IMR-90 (cell line): ENCODE measurements around the gene HCK. TPM values are rescaled to one million over a fixed set of nuclear protein-coding genes. Genes with fewer than 3 reads are reported as not detected.
A peak's percentile ranks its signal among the peaks of the same experiment; 100 is the strongest.

Experiments
- ATAC-seq: fragments of 200-7000 bp; cut with Tn5 transposase; 2 replicates; pipeline ENCODE4 v1.9.1; 2020; ENCODE audit warnings: low read depth, mild to moderate bottlenecking, moderate library complexity
- BruUV-seq: library from RNA; stranded (reverse); fragments of 400-500 nt; replicated peaks from 2 replicates; lab custom pipeline; 2021; lab: Mats Ljungman, UMichigan
- CTCF ChIA-PET: fragments of 300-600 bp; formaldehyde crosslinking; extraction: SDS; loops from one replicate; lab custom pipeline; 2021; ENCODE audit warnings: antibody characterized with exemption; lab: Yijun Ruan, JAX
- POLR2A ChIA-PET: fragments of 300-600 bp; sonication (Branson Sonifier 250); formaldehyde crosslinking; loops from one replicate; lab custom pipeline; 2022; ENCODE audit warnings: antibody characterized with exemption; ENCODE audit not compliant: unreplicated experiment; lab: Charles Lee
- DNase-seq: peaks from one replicate; pipeline ENCODE4 v3.0.0; 2013
- H2AFZ ChIP-seq: replicated peaks from 2 replicates; pipeline ENCODE3; 2013; ENCODE audit warnings: low read length, mild to moderate bottlenecking; ENCODE audit not compliant: poor library complexity
- H2AK5ac ChIP-seq: 2 replicates; pipeline ENCODE4 v1.6.1; 2013; ENCODE audit warnings: low read depth, low read length, inconsistent platforms
- H2AK9ac ChIP-seq: replicated peaks from 2 replicates; pipeline ENCODE3; 2013; ENCODE audit warnings: mild to moderate bottlenecking, low read depth, low read length, moderate library complexity; ENCODE audit not compliant: poor library complexity
- H2BK120ac ChIP-seq: 2 replicates; pipeline ENCODE4 v1.6.1; 2013; ENCODE audit warnings: low read depth, low read length, inconsistent platforms
- H2BK15ac ChIP-seq: 3 replicates; pipeline ENCODE4 v1.6.1; 2013; ENCODE audit warnings: low read depth, low read length, inconsistent platforms
- H2BK20ac ChIP-seq: 2 replicates; pipeline ENCODE4 v1.6.1; 2013; ENCODE audit warnings: low read depth, mild to moderate bottlenecking, inconsistent platforms, low read length, moderate library complexity
- H2BK5ac ChIP-seq: 2 replicates; pipeline ENCODE4 v1.6.1; 2013; ENCODE audit warnings: mild to moderate bottlenecking, low read depth, low read length, inconsistent platforms; ENCODE audit not compliant: poor library complexity, severe bottlenecking
- H3K14ac ChIP-seq: replicated peaks from 2 replicates; pipeline ENCODE4 v1.6.1; 2013; ENCODE audit warnings: low read depth, low read length, inconsistent platforms
- H3K18ac ChIP-seq: 2 replicates; pipeline ENCODE4 v1.6.1; 2013; ENCODE audit warnings: low read depth, low read length, control low read depth
- H3K23ac ChIP-seq: 2 replicates; pipeline ENCODE4 v1.6.1; 2013; ENCODE audit warnings: low read depth, low read length, inconsistent platforms
- H3K27ac ChIP-seq: 2 replicates; pipeline ENCODE4 v1.5.1; 2013; ENCODE audit warnings: mild to moderate bottlenecking, control low read depth, low read length; ENCODE audit not compliant: insufficient read depth
- H3K27me3 ChIP-seq: 2 replicates; pipeline ENCODE4 v1.6.1; 2013; ENCODE audit warnings: low read length; ENCODE audit not compliant: control insufficient read depth, insufficient read depth
- H3K36me3 ChIP-seq: 2 replicates; pipeline ENCODE4 v1.6.1; 2013; ENCODE audit warnings: low read length, mixed read lengths; ENCODE audit not compliant: control insufficient read depth, insufficient read depth
- H3K4ac ChIP-seq: 2 replicates; pipeline ENCODE4 v1.6.1; 2013; ENCODE audit warnings: low read depth, low read length, inconsistent platforms
- H3K4me1 ChIP-seq: 2 replicates; pipeline ENCODE4 v1.6.1; 2013; ENCODE audit warnings: low read length, mixed read lengths; ENCODE audit not compliant: control insufficient read depth, insufficient read depth
- H3K4me2 ChIP-seq: 2 replicates; pipeline ENCODE4 v1.6.1; 2013; ENCODE audit warnings: low read depth, mild to moderate bottlenecking, control low read depth, low read length, moderate library complexity
- H3K4me3 ChIP-seq: 2 replicates; pipeline ENCODE4 v1.5.1; 2013; ENCODE audit warnings: low read depth, mild to moderate bottlenecking, control low read depth, low read length, moderate library complexity; ENCODE audit not compliant: insufficient read depth
- H3K56ac ChIP-seq: 2 replicates; pipeline ENCODE4 v1.6.1; 2013; ENCODE audit warnings: low read length, inconsistent platforms; ENCODE audit not compliant: insufficient read depth; ENCODE audit errors: extremely low read depth
- H3K79me1 ChIP-seq, 2 experiments: 2 replicates each; pipeline ENCODE4 v1.6.1; 2013; ENCODE audit warnings: low read length in 2 of 2, inconsistent platforms in 1 of 2, low read depth in 1 of 2
- H3K9ac ChIP-seq: 2 replicates; pipeline ENCODE4 v1.6.1; 2013; ENCODE audit warnings: low read depth, low read length, control low read depth
- H3K9me1 ChIP-seq: 2 replicates; pipeline ENCODE4 v1.6.1; 2013; ENCODE audit warnings: low read length, inconsistent platforms; ENCODE audit not compliant: insufficient read depth
- H3K9me3 ChIP-seq: 2 replicates; pipeline ENCODE4 v1.6.1; 2013; ENCODE audit warnings: low read length; ENCODE audit not compliant: control insufficient read depth, insufficient read depth
- H4K20me1 ChIP-seq: 2 replicates; pipeline ENCODE4 v1.6.1; 2013; ENCODE audit warnings: low read length, inconsistent platforms; ENCODE audit not compliant: insufficient read depth
- H4K5ac ChIP-seq: 2 replicates; pipeline ENCODE4 v1.6.1; 2013; ENCODE audit warnings: mild to moderate bottlenecking, low read depth, low read length, control low read depth
- H4K8ac ChIP-seq, 2 experiments: 2 replicates each; pipeline ENCODE4 v1.6.1; 2013; ENCODE audit warnings: low read depth in 2 of 2, low read length in 2 of 2, control low read depth in 1 of 2, inconsistent platforms in 1 of 2
- H4K91ac ChIP-seq: 2 replicates; pipeline ENCODE4 v1.6.1; 2013; ENCODE audit warnings: low read depth, low read length, inconsistent platforms; ENCODE audit not compliant: insufficient read depth
- MAFK ChIP-seq: IDR thresholded peaks from 2 replicates; pipeline ENCODE4 v1.6.1; 2012; ENCODE audit warnings: low read depth, low read length, improper control_type of control experiment
- RCOR1 ChIP-seq: IDR thresholded peaks from 2 replicates; pipeline ENCODE4 v1.6.1; 2012; ENCODE audit warnings: mild to moderate bottlenecking, low read length, improper control_type of control experiment; ENCODE audit not compliant: insufficient replicate concordance
- RFX5 ChIP-seq: IDR thresholded peaks from 2 replicates; pipeline ENCODE4 v1.8.0; 2012; ENCODE audit warnings: low read depth, mild to moderate bottlenecking, low read length, moderate library complexity
- WGBS, 2 experiments: methylation state at CpG; one replicate each; pipeline versions ENCODE4 v1.1.5 to v1.1.7; 2013; ENCODE audit warnings: missing lambda C conversion rate in 2 of 2; ENCODE audit not compliant: insufficient read length in 1 of 2; ENCODE audit errors: extremely low coverage in 2 of 2; 5-methylcytosine and 5-hydroxymethylcytosine counted together
- dilution Hi-C: fragments of 300-500 bp; cut with HindIII; formaldehyde crosslinking; loops from one replicate; pipeline ENCODE4 v1.14.3; 2018; ENCODE audit warnings: low sequenced_read_pairs; ENCODE audit not compliant: unreplicated experiment
- in situ Hi-C: fragments of 300-500 bp; cut with MboI; formaldehyde crosslinking; loops from 3 replicates; pipeline ENCODE4 v1.14.3; 2019; ENCODE audit warnings: low sequenced_read_pairs, inconsistent platforms, mixed read lengths
- intact Hi-C: fragments of 100-400 bp; cut with micrococcal nuclease; formaldehyde crosslinking; loops from 2 replicates; pipeline ENCODE4 v1.10.0; 2022
- polyA plus RNA-seq, 3 experiments: library from polyadenylated mRNA; depleted of rRNA; stranded (reverse); fragments of >200 nt; gene quantifications; 2 replicates each; pipeline ENCODE4 v1.2.3, GENCODE V29; 2012; ENCODE audit warnings: low replicate concordance in 1 of 3
- total RNA-seq: library from RNA; depleted of rRNA; stranded (reverse); fragments of >200 nt; gene quantifications from 2 replicates; pipeline ENCODE4 v1.2.3, GENCODE V29; 2012
- TF ChIP-seq, protein P1 (sequence below): conservative IDR thresholded peaks from 2 replicates; pipeline ENCODE4 v1.5.1; 2012; ENCODE audit warnings: mild to moderate bottlenecking, low read depth, low read length, improper control_type of control experiment
- TF ChIP-seq, protein P2 (sequence below): fragments of 150-350 bp; IDR thresholded peaks from 2 replicates; pipeline ENCODE4 v1.6.1; 2017; ENCODE audit warnings: mild to moderate bottlenecking, antibody characterized with exemption, low read length, low read depth

HCK gene
- total and polyA plus RNA-seq, 2 of the 4 experiments (the other 2 are of a cell fraction) = not detected

DNA sequence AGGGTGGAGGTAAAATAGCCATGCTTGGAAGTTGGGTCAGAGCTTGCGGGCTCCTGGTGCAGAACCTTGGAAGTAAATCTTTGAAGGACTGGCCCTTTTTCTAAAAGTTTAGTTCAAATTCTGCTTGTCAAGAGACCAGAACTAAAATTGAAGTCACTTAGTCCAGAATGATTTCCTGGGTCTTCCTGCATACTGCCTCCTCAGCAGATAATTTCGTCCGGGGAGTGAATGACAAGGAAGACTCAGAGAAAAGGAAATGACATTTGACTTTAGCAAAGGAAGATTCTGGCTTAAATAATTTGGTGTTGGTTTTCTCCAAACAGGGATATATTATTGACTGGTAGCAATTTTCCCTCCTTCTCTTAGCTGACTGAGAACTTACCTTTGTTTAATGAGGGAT, 58.7 kb downstream of the HCK start:
- ChIA-PET CTCF (no interaction called here), POLR2A (interaction anchor here (0.6 kb wide), 1 partner anchor 14 kb away, joined by 18 read pairs; no protein-coding TSS in a partner anchor)
- Histone ChIP-seq H3K18ac (no peak overlapping the region), H4K20me1 (peaks cover 42% of the 10 kb centered on the region), H2BK120ac (no peak overlapping the region), H3K56ac (no peak overlapping the region; the same call in 1 of the 2 replicates), H4K8ac (peak overlapping the region in 1 of 2 experiments; percentile 93; a peak in 1 of 4 replicates), H3K27ac (no peak overlapping the region), H3K14ac (peak overlapping the region; percentile 99; the same call in 1 of the 2 replicates), H3K9ac (peak overlapping the region; percentile 100), H3K36me3 (peaks cover 6% of the 10 kb centered on the region), H3K9me1 (peaks cover 12% of the 10 kb centered on the region), H2BK20ac (no peak overlapping the region), H2AK5ac (no peak overlapping the region; the same call in 1 of the 2 replicates), H4K91ac (peak overlapping the region; percentile 10; the same call in 1 of the 2 replicates), H2BK5ac (no peak overlapping the region), H3K4ac (peak overlapping the region; percentile 98; the same call in 1 of the 2 replicates), H2AFZ (no peak overlapping the region), H3K79me1 (peaks cover 28 to 58% of the 10 kb centered on the region in 2 experiments; a peak in 3 of 4 replicates), H3K27me3 (no peaks in the 10 kb centered on the region), H3K4me2 (peak overlapping the region; percentile 97), H3K4me3 (peak overlapping the region; percentile 77), H3K23ac (peak overlapping the region; percentile 29; the same call in 1 of the 2 replicates), H2BK15ac (no peak overlapping the region), H4K5ac (peak overlapping the region; percentile 53; the same call in 1 of the 2 replicates), H2AK9ac (peak overlapping the region; percentile 97), H3K4me1 (peaks cover 4% of the 10 kb centered on the region), H3K9me3 (no peaks in the 10 kb centered on the region)
- in situ Hi-C loops (no loop called here), dilution Hi-C loops (no loop called here), intact Hi-C loops (no loop called here)
- DNase-seq = no peak
- no peak for ATAC-seq
- WGBS, 2 experiments = 100% methylated on average over 1 of the region's 3 CpGs; no CpG with 5 or more reads in 1 of the 2 experiments
- BruUV-seq = no TSS peak
- TF ChIP-seq RFX5 (no peak), MAFK (peak; percentile 47; the same call in 1 of the 2 replicates), RCOR1 (no peak)
- TF ChIP-seq, protein P1, sequence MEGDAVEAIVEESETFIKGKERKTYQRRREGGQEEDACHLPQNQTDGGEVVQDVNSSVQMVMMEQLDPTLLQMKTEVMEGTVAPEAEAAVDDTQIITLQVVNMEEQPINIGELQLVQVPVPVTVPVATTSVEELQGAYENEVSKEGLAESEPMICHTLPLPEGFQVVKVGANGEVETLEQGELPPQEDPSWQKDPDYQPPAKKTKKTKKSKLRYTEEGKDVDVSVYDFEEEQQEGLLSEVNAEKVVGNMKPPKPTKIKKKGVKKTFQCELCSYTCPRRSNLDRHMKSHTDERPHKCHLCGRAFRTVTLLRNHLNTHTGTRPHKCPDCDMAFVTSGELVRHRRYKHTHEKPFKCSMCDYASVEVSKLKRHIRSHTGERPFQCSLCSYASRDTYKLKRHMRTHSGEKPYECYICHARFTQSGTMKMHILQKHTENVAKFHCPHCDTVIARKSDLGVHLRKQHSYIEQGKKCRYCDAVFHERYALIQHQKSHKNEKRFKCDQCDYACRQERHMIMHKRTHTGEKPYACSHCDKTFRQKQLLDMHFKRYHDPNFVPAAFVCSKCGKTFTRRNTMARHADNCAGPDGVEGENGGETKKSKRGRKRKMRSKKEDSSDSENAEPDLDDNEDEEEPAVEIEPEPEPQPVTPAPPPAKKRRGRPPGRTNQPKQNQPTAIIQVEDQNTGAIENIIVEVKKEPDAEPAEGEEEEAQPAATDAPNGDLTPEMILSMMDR = no peak
- TF ChIP-seq, protein P2, sequence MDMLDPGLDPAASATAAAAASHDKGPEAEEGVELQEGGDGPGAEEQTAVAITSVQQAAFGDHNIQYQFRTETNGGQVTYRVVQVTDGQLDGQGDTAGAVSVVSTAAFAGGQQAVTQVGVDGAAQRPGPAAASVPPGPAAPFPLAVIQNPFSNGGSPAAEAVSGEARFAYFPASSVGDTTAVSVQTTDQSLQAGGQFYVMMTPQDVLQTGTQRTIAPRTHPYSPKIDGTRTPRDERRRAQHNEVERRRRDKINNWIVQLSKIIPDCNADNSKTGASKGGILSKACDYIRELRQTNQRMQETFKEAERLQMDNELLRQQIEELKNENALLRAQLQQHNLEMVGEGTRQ = no peak
